ENCODE data around the gene CCNT2.
"Not testable (repeated sequence)": the region's sequence is repeated elsewhere in the genome, so short reads cannot be mapped to it uniquely, and the experiment has no call there.

The CCNT2 gene

DNA sequence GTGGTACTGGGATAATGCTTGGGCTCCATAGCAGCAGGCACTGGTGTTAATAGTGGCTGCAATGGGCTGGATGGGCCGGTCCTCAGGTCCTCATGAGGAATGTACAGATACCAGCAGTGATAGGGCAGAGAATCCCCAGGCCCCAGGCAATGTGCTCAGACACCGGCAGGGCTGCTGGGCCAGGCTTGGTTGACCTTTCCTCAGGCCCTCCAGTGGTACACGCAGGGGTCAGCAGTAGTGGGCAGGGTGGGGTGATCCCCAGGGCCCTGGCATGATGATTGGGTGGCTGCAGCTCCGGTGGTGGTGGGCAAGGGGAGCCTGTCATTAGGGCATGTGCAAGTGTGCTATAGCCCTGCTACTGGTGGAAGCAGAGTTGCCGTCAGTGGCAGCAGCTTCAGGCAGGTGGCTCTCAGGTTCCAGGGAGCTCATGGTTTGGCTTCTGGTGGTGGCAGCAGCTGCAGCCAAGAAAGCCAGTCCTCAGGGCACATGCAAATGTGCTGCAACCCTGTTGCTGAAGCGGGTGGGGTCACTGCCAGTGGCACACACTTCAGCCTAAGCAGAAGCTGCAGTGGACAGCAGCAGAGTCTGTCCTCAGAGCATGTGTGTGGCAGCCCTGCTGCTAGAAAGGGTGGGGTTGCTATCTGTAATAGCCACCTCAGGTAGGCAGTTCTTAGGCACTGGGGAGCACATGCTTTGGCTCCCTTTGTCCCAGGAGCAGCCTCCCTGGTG, 56.8 kb downstream of the CCNT2 start:
- Histone ChIP-seq H3K27ac (no peak overlapping the region), H3K4me3 (no peak overlapping the region)
- DNase-seq (ENCODE audit: low spot score): no peak
- TF ChIP-seq, protein P1, sequence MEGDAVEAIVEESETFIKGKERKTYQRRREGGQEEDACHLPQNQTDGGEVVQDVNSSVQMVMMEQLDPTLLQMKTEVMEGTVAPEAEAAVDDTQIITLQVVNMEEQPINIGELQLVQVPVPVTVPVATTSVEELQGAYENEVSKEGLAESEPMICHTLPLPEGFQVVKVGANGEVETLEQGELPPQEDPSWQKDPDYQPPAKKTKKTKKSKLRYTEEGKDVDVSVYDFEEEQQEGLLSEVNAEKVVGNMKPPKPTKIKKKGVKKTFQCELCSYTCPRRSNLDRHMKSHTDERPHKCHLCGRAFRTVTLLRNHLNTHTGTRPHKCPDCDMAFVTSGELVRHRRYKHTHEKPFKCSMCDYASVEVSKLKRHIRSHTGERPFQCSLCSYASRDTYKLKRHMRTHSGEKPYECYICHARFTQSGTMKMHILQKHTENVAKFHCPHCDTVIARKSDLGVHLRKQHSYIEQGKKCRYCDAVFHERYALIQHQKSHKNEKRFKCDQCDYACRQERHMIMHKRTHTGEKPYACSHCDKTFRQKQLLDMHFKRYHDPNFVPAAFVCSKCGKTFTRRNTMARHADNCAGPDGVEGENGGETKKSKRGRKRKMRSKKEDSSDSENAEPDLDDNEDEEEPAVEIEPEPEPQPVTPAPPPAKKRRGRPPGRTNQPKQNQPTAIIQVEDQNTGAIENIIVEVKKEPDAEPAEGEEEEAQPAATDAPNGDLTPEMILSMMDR (IDR thresholded peaks at IDR 0.05): no peak

DNA sequence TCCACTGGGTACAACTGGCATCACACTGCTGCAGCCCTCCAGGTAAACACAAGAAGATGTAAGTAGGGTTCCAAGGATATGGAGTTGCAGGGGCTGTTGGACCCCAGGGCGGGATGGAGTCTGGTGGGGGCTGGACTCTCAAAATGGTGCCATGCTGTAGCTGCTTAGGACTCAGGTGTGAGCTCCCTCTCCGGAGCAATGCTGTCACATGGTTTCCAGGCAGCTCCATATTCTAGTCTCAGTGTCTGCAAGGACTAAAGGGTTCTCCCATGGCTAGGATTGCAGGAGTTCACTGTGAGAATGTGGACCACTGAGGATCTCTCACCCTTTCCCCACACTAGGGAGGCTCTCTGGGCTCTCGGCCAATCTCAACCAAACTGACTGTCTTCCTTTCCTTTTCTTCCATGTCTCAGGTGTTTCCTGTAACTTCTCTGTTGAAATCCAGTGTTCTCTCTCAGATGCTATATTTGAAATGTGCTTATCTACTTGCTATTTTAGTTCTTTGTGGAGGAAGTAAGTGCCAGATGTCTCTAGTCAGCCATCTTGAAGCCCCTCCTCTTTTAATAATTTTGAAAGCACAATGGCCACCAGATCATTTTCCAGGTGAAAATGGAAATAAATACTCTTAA, 57.6 kb downstream of the CCNT2 start:
- TF ChIP-seq, protein P1 (IDR thresholded peaks at IDR 0.05): no peak
- no peak overlapping the region for H3K27ac ChIP-seq
- no peak overlapping the region for H3K4me3 ChIP-seq
- no peak for DNase-seq (ENCODE audit: low spot score)

DNA sequence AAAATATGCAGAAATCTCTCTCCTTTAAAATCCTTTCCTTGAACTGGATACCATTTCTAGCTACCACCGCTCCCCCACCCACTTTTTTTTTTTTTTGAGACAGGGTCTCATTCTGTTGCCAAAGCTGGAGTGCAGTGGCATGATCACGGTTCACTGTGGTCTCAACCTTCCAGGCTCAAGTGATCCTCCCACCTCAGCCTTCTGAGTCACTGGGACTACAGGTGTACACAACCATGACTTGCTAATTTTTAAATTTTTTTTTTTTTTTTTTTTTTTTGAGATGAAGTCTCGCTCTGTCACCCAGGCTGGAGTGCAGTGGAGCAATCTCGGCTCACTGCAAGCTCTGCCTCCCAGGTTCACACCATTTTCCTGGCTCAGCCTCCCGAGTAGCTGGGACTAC, 58.5 kb downstream of the CCNT2 start:
- DNase-seq (ENCODE audit: low spot score); H3K4me3 ChIP-seq; H3K27ac ChIP-seq: not testable (repeated sequence)

DNA sequence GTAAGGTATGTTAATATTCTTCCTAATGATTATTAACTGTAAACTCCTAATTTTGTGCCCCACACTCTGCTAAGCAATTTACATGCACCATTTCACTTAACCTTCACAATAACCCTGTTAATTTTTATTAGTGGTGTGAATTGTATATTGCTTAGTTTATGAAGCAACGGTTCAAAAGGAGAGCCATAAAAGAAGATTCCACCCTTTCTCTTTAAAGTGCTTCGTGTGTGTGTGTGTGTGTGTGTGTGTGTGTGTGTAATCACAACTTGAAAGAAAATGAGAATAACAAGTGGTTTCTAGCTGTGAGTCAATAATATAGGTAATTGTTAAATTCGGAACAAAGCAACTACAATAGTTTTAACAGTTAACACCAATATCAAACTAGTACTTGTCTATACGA, 60.6 kb downstream of the CCNT2 start:
- Histone ChIP-seq H3K4me3 (no peak overlapping the region), H3K27ac (no peak overlapping the region)
- DNase-seq (ENCODE audit: low spot score): no peak
- TF ChIP-seq, protein P1 (IDR thresholded peaks at IDR 0.05): no peak

DNA sequence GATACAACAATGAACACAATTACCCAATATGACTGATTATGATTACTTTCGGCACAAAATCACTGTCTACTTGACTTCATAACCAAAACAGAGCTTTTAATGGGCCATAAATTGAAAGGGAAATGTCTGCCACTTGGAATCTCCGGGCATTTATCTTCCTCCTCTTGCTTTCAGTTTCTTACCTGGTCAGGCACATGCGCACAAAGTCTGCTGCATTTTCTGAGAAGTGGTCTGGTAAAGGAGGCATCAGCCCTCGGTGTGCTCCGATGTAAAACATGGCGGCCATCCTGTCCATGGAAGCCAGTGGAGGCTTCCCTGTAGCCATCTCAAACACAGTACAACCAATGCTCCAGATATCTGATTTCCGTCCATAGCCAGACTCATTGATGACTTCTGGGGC, 62.0 kb downstream of the CCNT2 start:
- no peak overlapping the region for H3K4me3 ChIP-seq
- no peak overlapping the region for H3K27ac ChIP-seq
- TF ChIP-seq, protein P1 (IDR thresholded peaks at IDR 0.05): no peak
- DNase-seq (ENCODE audit: low spot score): no peak

DNA sequence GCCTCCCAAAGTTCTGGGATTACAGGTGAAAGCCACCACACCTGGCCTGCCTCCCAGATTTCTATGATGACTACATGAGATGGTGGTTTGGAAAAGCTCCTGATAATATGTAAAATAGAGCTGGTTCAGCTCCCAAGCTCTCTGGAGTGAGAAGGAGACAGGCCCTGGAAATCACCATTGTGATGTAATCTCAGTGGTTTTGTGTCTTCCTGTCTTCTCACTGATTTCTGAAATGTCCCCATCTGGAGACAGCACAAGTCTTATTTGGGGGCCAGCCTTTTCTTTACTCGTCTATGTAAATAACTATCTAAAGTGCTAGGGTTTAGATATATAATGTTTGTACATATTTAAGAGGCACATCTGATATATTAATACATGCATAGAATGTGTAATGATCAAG, 64.0 kb downstream of the CCNT2 start:
- DNase-seq (ENCODE audit: low spot score): no peak
- TF ChIP-seq, protein P1 (IDR thresholded peaks at IDR 0.05): no peak

DNA sequence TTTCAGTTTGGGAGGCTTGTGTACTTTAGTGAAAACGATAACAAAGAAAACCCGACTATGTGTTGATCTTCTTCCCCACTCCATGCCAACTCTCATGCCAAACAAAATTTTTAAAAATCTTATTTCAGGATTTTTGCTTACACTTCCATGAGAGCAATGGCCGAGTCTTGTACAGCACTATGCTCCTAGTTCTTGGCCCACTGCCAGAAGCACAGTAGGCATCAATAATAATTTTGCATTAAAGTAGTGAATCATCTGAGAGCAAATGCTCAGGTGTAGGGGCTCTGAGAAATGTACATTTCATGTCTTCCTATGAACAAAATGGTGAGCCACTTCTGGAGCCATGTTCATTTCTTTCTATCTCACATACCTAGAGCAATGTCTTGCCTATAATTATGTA, 66.4 kb downstream of the CCNT2 start:
- TF ChIP-seq, protein P1 (IDR thresholded peaks at IDR 0.05): no peak
- no peak overlapping the region for H3K27ac ChIP-seq
- no peak for DNase-seq (ENCODE audit: low spot score)
- no peak overlapping the region for H3K4me3 ChIP-seq

More for the DNA sequence above, 64.0 kb downstream of the CCNT2 start:
- no peak overlapping the region for H3K27ac ChIP-seq
- H3K4me3 ChIP-seq: no peak overlapping the region

Measured in coronary artery (tissue), 2 donors.